DOHH2 (cell line): ENCODE results near the gene CIAO3.

Experiments used
- H3F3A ChIP-seq: fragments of 200-600 bp; sonication (generic), shearing (Covaris generic); 2 replicates; pipeline ENCODE4 v1.6.0; 2016; ENCODE audit warnings: antibody characterized with exemption, mild to moderate bottlenecking; ENCODE audit not compliant: control insufficient read depth, insufficient read depth
- H3K27ac ChIP-seq: fragments of 200-600 bp; sonication (generic); 2 replicates; pipeline ENCODE4 v1.5.1; 2014; ENCODE audit warnings: low read depth, mild to moderate bottlenecking, low read length, moderate library complexity
- H3K27me3 ChIP-seq: fragments of 200-600 bp; sonication (generic); 2 replicates; pipeline ENCODE4 v1.6.1; 2014; ENCODE audit warnings: mild to moderate bottlenecking, low read length, mixed read lengths; ENCODE audit not compliant: control insufficient read depth
- H3K36me3 ChIP-seq: fragments of 200-600 bp; sonication (generic); 2 replicates; pipeline ENCODE4 v1.6.1; 2014; ENCODE audit warnings: mild to moderate bottlenecking, low read length, moderate library complexity, mixed read lengths; ENCODE audit not compliant: control insufficient read depth
- H3K4me1 ChIP-seq: fragments of 200-600 bp; sonication (generic); 2 replicates; pipeline ENCODE4 v1.6.1; 2014; ENCODE audit warnings: mild to moderate bottlenecking, low read length, mixed read lengths; ENCODE audit not compliant: control insufficient read depth
- H3K4me2 ChIP-seq: fragments of 200-600 bp; sonication (generic); 2 replicates; pipeline ENCODE4 v1.6.0; 2014; ENCODE audit warnings: mild to moderate bottlenecking, low read length, moderate library complexity
- H3K4me3 ChIP-seq: fragments of 200-600 bp; sonication (generic); 2 replicates; pipeline ENCODE4 v1.5.1; 2014; ENCODE audit warnings: mild to moderate bottlenecking, low read length, mixed read lengths
- H3K79me2 ChIP-seq: fragments of 200-600 bp; sonication (generic); 2 replicates; pipeline ENCODE4 v1.6.1; 2014; ENCODE audit warnings: mild to moderate bottlenecking, low read length, mixed read lengths; ENCODE audit not compliant: control insufficient read depth
- H3K9me2 ChIP-seq: fragments of 200-600 bp; sonication (generic); replicated peaks from 2 replicates; pipeline ENCODE4 v1.6.1; 2014; ENCODE audit warnings: mild to moderate bottlenecking, low read length, mixed read lengths; ENCODE audit not compliant: control insufficient read depth
- H3K9me3 ChIP-seq: fragments of 200-600 bp; sonication (generic); 2 replicates; pipeline ENCODE4 v1.6.1; 2014; ENCODE audit warnings: antibody characterized with exemption, low read length, mixed read lengths; ENCODE audit not compliant: control insufficient read depth, insufficient read depth
- H4K20me1 ChIP-seq: fragments of 200-600 bp; sonication (generic); 2 replicates; pipeline ENCODE4 v1.6.0; 2014; ENCODE audit warnings: low read depth, mild to moderate bottlenecking, antibody characterized with exemption, low read length, moderate library complexity; ENCODE audit not compliant: control insufficient read depth, insufficient read depth
- EZH2phosphoT487 ChIP-seq: fragments of 200-600 bp; sonication (generic); IDR thresholded peaks from 2 replicates; pipeline ENCODE4 v1.6.1; 2017; ENCODE audit warnings: borderline replicate concordance, mild to moderate bottlenecking, antibody characterized with exemption, low read length, moderate library complexity, mixed read lengths
- TF ChIP-seq, protein P1 (sequence below): fragments of 200-600 bp; sonication (generic); IDR thresholded peaks from one replicate; pipeline ENCODE4 v1.5.1; 2014; ENCODE audit warnings: antibody characterized with exemption, mild to moderate bottlenecking, low read depth, low read length; ENCODE audit not compliant: poor library complexity, severe bottlenecking

CIAO3 gene

DNA sequence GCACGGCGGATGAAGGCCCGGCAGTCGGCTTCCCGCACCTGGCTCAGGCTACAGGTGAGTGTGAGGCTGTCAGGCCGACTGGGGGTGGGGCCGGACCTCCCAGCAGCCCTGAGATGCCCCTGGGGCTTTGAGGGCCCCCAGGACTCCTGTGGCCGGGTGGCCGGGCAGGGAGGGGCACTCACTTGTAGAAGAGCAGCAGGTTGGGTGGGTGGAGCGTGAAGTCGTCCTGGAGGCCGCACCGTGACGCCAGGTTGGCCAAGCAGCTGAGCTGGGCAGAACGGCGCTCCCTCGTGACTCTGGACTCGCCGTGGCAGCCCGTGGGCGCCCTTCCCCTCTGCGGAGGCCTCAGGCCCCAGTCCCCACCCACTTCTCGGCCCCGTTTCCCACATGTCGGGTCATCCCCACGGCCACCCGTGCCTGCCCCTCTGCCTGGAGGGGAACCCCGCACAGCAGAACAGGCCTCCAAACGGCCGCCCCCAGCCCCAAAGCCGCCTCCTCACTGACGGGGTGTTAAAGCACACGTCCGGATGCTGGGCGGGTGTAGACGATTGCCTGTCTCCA is 34.5 kb upstream of the CIAO3 start:
- H3K9me3 ChIP-seq, result no peaks in the 10 kb centered on the region
- H3K9me2 ChIP-seq, result no peaks in the 10 kb centered on the region
- no peaks in the 10 kb centered on the region for H3K36me3 ChIP-seq
- no peak overlapping the region for H3K27ac ChIP-seq
- H3K79me2 ChIP-seq, result no peaks in the 10 kb centered on the region
- no peak overlapping the region for H3K4me2 ChIP-seq
- 0 out of 2 replicates have a peak, but pooled peaks cover 3% of the 10 kb centered on the region for H4K20me1 ChIP-seq
- H3K4me3 ChIP-seq, result no peak overlapping the region
- peaks cover 11% of the 10 kb centered on the region for H3K27me3 ChIP-seq
- H3F3A ChIP-seq, result no peaks in the 10 kb centered on the region
- no peaks in the 10 kb centered on the region for H3K4me1 ChIP-seq
- TF ChIP-seq, protein P1, sequence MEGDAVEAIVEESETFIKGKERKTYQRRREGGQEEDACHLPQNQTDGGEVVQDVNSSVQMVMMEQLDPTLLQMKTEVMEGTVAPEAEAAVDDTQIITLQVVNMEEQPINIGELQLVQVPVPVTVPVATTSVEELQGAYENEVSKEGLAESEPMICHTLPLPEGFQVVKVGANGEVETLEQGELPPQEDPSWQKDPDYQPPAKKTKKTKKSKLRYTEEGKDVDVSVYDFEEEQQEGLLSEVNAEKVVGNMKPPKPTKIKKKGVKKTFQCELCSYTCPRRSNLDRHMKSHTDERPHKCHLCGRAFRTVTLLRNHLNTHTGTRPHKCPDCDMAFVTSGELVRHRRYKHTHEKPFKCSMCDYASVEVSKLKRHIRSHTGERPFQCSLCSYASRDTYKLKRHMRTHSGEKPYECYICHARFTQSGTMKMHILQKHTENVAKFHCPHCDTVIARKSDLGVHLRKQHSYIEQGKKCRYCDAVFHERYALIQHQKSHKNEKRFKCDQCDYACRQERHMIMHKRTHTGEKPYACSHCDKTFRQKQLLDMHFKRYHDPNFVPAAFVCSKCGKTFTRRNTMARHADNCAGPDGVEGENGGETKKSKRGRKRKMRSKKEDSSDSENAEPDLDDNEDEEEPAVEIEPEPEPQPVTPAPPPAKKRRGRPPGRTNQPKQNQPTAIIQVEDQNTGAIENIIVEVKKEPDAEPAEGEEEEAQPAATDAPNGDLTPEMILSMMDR, result no peak
- TF ChIP-seq EZH2phosphoT487, result no peak

DNA sequence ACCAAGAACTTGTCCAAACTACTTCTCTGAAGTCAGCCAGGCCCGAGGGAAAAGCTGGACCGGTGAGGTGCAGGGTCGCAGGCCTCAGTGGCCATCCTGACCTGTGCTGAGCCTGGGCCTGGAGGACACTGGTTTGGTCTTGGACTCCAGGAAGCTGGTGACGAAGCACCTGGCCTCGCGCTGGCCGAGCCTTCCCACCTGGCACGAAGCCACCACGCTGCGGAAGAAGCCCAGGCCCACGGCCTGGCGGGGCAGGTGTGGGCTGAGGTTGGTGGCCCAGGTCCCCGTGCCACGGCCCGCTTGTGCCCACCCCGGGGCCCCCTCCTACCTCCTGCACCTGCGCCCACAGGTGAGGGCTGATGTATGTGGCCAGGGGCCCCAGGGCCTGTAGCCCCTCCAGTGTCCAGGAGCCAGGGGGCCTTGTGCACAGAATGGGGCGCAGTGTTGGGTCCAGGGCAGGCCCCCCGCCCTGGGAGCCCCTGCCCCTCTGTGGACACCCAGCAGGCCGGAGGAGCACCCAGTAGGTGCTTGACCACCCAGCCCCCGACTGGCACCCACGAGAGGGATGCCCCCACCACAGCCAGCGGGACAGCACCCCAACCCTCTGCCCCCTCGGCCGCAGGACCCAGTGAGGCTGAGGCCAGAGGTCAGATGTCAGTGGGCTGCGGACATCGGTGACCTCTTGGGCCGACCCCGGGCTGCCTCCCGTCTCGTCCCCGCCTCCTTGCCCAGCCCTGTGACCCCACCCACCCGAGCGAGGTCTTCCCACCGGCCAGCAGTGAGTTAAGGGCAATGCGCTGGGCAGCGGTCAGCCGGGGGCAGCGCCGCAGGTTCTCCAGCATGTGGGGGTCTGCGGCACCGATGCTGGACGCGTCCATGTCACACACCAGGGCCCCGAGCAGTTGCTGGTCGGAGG is 33.5 kb upstream of the CIAO3 start:
- TF ChIP-seq, protein P1, result no peak
- TF ChIP-seq EZH2phosphoT487, result no peak
- no peak overlapping the region for H3K4me2 ChIP-seq

GRCh38 chr16:772959-773358 is 32.2 kb upstream of the CIAO3 start:
- no peaks in the 10 kb centered on the region for H3K9me2 ChIP-seq
- peaks cover 5% of the 10 kb centered on the region for H3K27me3 ChIP-seq
- H3K27ac ChIP-seq, result no peak overlapping the region
- no peaks in the 10 kb centered on the region for H3F3A ChIP-seq
- no peaks in the 10 kb centered on the region for H3K79me2 ChIP-seq
- H3K4me2 ChIP-seq, result no peak overlapping the region
- no peak overlapping the region for H3K4me3 ChIP-seq
- H3K9me3 ChIP-seq, result no peaks in the 10 kb centered on the region
- no peaks in the 10 kb centered on the region for H3K36me3 ChIP-seq
- no peaks in the 10 kb centered on the region for H3K4me1 ChIP-seq
- TF ChIP-seq, protein P1, result no peak
- no peak for TF ChIP-seq EZH2phosphoT487
- H4K20me1 ChIP-seq, result no peaks in the 10 kb centered on the region

More for the DNA sequence above, 33.5 kb upstream of the CIAO3 start:
- H3K9me2 ChIP-seq, result no peaks in the 10 kb centered on the region
- no peak overlapping the region for H3K4me3 ChIP-seq
- H3K27me3 ChIP-seq, result peaks cover 11% of the 10 kb centered on the region
- H3K79me2 ChIP-seq, result no peaks in the 10 kb centered on the region
- H3K36me3 ChIP-seq, result no peaks in the 10 kb centered on the region
- H3K4me1 ChIP-seq, result no peaks in the 10 kb centered on the region
- H3F3A ChIP-seq, result no peaks in the 10 kb centered on the region
- no peak overlapping the region for H3K27ac ChIP-seq
- no peaks in the 10 kb centered on the region for H3K9me3 ChIP-seq
- 0 out of 2 replicates have a peak, but pooled peaks cover 3% of the 10 kb centered on the region for H4K20me1 ChIP-seq
